HS-27A (cell line): Measurements from ENCODE around the gene HECA.
"Not testable (repeated sequence)": the region's sequence is repeated elsewhere in the genome, so short reads cannot be mapped to it uniquely, and the experiment has no call there.

Experiments used
- DNase-seq: peaks from one replicate; pipeline ENCODE4 v3.0.0-alpha.2; 2012; ENCODE audit warnings: low read depth, missing footprints

Gene HECA

DNA sequence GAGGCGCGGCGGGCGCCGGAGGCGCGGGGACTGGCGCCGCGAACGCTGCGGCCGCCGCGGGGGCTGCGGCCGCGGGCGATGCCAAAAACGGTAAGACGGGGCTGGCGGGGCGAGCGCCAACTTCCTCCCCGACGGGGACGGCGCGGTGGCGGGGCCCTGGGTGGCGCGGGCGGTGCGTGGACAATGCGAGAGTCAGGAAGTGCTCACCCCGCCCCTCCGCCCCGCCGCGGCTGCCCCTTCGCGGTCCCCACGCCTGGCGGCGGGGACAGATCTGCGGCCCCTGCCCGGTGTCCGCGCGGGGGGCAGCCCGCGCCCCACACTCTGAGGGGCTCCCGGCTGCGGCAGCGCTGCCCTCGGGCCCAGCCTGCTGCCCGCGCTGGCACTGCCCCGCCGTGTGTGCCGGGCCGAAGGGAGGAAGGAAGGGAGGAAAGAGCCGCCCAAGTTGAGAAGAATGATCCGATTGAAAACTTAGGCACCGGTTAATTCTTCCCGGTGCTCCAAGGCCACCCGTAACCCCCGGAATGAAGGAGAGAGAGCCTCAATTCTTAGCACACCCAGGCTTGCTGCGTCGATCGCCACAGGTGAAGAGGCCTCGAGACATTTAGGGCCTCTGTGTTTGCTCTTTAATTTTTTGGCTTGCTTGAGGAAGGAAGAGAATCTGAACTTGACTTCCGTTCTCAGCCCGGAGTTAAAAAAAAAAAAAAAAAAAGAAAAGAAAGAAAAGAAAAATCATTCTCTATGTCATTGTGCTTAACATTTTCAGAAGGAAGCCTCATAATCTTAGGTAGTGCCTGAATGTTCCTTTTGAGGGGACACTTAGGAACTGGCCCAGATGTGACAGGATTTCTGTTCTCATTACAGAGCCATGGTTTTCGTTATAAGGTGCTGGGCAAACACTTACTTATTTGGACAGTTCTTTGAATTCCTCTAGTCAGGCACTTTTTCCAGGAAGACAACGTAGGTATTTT is 982 bp downstream of the HECA start:
- DNase-seq = no peak

DNA sequence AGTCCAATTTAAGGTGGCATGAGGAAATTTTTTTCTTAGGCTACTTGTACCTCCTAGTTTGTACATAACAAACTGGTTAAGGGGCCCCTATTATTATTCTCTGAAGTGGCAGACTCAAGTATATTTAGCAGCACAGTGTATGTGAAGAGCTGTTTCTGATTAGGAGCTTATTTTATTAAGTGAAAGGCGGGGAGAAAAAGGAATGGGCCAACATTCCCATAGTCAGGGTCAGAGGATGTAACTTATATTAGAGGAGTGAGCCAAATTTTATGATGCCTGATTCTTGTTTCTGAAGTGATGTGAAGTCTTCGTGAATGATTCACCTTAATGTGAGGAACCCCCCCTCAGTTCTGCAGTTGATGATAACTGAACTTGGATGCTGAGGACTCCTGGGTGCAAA is 2.8 kb downstream of the HECA start:
- DNase-seq = no peak

DNA sequence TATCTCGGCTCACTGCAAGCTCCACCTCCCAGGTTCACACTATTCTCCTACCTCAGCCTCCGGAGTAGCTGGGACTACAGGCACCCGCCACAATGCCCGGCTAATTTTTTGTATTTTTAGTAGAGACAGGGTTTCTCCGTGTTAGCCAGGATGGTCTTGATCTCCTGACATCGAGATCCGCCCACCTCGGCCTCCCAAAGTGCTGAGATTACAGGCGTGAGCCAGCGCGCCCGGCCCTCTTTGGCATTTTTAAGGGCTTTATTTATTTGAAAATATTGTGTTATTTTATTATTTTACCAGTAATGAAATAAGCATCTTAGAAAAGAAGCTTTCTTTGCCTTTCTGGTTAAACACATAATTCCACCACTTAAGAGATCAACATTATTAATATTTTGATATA is 6.0 kb downstream of the HECA start:
- DNase-seq = not testable (repeated sequence)

DNA sequence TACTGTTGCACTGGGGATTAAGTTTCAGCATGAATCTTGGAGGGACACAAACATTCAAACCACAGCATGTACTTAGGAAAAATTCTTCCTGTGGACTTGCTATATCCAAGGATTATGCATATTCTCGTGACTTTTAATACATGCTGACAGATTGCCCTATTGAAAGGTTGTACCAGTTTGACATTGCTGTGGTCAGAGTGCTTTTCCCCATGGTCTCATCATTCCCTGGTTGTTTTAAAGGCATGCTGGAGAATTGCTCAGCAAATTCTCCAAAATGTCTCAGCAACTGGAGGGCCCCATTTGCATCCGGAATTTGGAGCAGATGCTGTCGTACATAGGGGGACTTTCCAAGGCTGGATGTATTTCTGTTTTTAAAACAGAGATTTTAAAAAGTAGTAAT is 7.4 kb downstream of the HECA start:
- DNase-seq = no peak

DNA sequence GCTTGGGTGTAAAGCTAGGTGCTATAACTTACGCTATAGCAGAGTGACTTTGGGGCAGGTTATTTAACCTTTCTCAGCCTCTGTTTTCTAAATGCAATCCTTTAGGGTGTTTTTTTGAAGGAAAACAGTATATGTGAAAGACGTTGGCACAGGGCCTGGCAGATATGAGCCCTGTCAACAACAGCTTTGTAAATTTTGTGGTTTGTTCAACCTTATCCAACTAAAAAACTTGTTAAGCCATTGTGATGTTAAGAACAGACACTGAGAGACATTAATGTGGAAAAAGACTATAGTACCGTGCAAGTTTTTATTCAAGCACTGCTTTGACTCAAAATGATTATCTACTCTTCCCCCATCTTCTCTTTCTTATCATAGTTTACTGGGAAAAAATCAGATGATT is 8.2 kb downstream of the HECA start:
- no peak for DNase-seq

DNA sequence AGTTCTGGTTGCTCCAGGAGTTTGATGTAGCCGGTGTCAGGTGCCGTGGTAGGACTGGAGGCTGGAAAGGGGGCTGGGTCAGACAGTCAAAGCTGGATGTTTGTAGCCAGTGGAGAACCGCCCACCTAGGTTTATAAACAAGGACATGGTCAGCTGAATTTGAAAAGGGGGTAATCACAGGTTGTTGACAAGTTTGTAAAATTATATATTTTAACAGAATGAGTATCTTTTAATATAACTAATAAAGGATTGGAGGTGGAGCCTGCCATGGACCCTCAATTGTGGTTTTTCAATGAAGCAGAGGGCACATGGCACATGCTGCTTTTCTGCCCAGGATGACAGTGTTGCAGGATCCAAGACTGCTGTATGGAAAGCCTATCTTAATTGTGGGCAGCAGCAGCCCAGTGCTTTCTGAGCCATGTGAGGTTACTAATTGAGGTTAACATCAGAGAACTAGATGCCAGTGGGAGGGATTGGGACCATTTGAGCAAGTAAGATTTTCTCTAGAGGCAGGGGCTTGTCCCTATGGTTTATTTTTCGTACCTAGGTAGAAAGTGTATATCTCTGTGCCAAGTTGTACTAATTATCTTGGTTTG is 9.7 kb downstream of the HECA start:
- DNase-seq = no peak

DNA sequence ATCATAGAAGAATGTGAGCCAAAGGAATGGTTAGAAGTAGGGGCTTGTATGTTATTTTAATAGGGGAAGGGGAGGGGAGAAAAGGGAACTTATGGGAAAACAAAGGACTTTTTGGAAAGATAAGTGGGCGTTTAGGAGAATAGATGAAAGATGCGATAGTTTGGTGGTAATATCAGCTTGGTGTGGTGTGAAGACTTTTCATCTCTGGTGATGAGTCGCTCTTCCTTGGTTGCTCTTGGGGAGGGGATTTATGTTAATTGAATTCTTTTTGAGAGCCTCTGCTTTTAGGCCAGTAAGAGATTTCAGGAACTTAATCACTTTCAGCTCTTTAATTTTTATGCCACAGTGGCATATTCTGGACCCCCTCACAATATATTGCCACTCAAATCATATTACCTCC is 10.8 kb downstream of the HECA start:
- no peak for DNase-seq

DNA sequence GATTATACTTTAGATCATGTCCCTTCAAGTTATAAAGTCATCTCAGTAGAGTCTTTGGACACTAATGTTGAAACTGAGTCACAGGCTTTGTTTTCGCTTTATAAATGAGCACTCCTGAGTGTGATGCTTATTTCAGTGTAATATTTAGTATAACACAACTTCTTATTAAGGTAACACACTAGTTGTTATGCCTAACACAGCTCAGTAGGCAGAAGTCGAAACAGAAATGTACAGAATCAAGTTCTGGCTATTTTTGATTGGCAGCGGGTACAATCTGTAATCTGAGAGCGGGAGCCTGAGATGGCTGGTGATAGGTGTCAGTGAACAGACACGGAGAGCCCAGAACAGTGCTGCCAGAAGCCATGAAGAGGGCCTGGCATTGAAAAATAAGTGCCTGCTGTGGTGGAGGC is 11.4 kb downstream of the HECA start:
- no peak for DNase-seq

DNA sequence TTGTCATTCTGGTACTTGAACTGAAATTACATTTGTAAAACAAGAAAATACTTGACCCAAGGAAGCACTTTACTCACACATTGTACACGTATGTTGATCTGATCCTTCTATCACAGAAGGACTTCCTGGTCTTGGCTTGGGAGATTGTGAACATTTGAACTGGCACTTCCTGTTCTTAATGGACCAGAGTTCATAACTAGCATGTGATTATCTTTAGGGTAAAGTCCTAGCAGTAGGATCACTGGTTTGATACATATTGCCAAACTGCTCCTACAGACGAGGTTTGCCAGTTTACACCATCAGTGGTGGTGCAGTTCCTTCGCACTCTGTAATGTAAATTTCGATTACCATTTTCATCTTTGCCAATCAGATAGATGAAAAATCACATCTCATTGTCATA is 12.7 kb downstream of the HECA start:
- DNase-seq = no peak

DNA sequence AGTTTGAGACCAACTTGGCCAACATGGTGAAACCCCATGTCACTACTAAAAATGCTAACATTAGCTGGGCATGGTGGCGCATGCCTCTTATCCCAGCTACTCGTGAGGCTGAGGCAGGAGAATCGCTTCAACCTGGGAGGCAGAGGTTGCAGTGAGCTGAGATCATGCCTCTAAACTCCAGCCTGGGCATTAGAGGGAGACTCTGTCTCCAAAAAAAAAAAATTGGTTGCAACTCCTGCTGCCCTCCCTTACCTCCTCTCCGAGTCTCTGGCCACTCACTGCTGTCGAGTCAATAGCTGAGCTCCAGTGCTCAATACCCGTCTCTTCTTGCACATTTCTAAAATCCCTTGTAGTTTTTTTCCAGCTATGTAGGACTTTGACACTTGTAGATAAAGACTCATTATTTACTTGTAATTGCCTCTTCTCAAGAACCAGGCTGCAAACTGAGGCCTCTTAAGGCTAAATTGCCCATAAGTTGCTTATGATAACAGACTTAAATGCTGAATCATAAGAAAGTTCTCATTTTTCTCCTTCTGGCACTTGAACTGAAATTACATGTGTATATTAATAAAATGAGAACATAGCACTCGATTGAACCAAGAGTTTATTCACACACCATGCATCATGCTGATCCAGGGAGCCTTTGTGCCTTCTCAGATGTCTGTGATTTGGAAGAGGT is 13.8 kb downstream of the HECA start:
- DNase-seq = no peak

DNA sequence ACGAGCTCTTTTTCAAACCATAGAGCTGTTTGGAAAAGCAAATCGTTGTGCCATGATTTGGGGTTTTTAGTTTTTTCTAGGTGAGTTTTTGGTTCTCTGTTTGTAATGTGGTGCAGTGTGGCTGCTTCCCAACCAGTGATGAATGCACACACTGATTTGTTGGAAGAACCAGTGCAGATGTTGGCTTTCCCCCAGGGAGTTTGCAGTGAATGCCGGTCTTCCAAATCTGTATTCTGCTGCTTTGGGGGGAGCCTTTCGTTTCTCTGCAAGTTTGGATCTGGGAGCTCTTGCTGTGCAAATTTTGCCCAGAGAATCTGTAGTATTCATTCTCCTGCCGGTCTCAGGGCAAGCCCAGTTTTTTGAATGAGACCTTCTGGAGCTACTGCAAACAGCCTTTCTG is 14.5 kb downstream of the HECA start:
- no peak for DNase-seq

DNA sequence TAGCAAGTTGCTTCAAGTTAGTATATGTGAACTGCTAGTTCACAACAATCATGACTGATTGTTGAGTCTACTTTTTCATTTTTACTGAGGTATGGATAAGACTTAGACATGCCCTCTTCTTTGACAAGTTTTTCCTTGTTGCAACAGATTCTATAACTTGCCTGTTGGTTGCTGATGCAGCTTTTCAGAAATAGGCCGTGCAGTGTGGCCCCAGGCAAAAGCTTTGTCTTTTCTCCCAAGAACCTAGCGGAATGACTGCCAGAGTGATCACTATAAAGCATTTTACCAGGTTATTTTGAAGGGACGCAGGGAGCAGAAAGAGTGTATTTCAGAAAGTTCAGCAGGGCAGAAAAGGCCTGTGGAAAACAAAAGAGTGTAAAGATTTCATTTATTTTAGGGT is 16.0 kb downstream of the HECA start:
- no peak for DNase-seq

DNA sequence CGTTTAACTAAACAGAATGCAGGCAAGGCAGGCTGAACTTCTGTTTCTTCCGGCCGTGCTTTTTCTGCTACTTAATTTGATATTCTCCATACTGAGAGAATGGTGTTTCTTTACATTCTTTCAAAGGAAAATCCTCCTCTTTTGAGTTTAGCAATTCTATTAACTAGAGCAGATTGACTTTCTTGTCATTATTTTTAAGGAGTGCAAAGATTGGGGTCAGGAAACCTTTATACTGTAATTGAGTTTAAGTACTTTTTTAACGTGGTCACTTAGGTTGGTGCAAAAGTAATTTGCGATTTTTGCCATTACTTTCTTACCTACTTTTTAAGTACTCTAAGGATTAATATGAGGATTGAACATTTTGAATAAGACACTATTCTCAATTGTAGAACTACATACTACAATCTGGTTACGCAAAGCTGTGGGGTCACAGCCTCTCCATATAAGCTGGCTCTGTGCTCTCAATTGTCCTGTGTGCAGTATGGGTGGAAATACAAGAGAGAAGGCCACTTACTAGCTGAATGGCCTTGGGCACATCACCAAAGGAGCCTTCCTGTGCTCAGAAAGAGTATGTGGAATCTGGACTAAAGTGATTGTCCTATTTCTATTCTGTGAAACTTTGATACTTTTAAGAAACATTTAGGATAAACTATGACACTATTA is 16.7 kb downstream of the HECA start:
- no peak for DNase-seq

DNA sequence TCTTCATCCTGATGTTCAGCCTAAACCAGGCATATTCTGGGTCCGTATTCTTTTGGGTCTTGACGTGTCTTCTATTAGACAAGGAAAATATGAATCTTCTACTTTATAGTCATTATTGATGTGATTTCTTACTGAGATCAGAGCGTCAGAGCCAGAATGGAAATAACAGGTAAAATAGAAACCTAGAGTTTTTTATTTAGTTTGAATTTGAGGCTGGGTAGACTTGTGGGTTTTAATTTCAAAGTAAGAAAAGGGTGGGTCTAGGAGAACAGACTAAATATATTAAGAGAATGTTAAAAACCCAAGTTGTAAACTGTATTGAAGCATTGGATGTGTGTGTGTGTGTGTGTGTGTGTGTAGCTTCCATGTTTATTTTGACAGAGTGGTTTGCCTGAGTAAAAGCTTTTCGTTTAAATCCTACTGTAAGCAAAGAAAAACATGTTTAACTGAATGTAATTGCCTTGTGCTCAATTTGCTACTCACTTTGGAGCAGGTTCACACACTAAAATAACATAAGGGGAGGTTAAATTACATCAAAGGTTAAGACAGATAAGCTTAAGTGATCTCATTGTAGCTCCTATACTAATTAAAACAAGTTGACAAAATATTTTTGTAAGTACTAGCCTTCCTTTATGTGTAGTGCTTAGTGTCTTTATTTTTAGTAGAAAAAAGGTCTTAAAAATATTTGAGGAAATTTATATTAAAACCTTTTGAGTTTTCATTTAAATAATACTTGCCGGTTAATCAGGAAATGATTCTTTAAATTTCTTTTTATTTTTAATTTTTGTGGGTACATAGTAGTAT is 17.4 kb downstream of the HECA start:
- no peak for DNase-seq

DNA sequence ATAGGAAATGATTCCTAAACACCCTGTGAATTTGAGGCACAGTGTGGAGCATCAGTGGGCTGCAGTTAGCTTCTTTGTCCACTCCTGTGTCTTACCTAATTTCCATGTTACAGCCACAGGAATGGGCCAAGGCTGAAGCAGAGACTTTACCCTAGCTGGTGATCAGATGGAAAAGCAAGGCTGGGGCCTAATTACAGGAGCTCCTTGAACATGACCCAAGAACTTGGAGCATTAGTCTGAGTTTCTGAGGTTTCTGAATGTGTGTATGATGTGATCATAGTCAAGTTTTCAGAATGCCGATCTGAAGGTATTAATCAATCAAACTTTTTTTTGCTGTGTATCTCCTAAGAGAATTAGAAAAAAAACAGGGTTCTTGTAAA is 18.0 kb downstream of the HECA start:
- DNase-seq = no peak

DNA sequence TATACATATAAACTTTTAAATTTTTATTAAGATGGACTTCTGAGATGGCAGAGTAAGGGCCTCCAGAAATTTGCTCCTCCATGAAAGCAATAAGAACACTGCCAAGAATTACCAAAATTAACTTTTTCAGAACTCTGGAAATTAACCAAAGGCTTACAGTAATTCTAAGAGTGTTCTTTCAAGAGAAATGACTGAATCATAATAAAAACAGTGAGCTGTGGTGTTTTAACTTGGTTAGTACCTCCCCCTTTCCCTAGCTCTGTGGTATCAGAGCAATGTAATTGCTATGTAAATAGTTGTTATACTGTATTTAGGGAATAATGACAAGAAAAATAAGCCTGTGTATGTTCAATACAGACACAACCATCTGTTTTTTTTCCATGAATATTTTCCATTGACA is 19.0 kb downstream of the HECA start:
- no peak for DNase-seq

DNA sequence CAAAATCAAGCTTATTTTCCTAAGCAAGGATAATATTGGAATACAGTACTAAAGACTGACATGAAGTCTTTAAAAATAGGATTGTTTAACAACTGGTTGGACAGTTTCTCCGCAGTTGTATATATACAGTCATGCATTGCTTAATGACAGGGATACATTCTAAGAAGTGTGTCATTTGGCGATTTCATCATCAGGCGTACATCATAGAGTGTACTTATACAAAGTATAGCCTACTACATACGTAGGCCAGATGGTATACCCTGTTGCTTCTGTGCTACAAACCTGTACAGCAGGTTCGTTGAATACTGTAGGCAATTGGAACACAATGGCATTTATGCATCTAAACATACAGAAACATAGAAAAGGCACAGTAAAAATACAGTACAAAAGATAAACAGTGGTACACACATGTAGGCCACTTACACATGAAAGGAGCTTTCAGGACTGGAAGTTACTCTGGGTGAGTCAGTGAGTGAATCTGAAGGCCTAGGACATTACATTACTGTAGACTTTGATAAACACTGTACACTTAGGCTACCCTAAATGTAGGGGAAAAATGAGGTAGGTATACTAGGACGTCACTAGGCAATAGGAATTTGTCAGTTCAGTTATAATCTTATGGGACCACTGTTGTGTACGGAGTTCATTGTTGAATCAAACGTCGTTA is 20.1 kb downstream of the HECA start:
- DNase-seq = no peak

DNA sequence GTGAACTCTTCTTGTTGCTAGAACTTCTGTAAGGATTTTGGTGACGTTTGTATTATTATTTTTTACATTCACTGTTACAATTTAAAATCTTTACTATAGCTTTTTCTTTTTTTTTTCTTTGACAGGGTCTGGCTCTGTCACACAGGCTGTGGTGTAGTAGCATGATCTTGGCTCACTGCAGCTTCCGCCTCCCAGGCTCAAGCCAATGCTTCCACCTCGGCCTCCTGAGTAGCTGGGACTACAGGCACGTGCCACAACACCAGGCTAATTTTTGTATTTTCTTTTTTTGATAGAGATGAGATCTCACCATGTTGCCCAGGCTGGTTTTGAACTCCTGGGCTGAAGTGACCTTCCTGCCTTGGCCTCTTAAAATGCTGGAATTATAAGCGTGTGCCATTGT is 21.2 kb downstream of the HECA start:
- no peak for DNase-seq

DNA sequence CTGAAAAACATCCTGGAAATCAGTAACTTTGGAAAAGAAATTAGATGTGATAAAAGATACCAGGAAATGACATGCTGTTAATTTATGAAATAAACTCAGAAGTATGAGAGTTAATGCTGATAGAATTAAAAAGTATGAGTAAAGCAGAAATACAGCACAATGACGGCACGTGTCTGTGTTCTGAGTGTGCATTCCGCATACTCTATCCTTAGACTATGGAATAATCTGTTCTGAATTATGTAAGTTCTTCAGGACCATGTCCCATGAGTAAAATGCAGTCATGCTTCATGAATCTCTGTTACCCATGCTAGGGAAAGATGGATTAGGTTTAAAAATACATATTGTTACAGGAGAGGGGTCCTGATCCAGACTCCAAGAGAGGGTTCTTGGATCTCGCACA is 21.7 kb downstream of the HECA start:
- no peak for DNase-seq

DNA sequence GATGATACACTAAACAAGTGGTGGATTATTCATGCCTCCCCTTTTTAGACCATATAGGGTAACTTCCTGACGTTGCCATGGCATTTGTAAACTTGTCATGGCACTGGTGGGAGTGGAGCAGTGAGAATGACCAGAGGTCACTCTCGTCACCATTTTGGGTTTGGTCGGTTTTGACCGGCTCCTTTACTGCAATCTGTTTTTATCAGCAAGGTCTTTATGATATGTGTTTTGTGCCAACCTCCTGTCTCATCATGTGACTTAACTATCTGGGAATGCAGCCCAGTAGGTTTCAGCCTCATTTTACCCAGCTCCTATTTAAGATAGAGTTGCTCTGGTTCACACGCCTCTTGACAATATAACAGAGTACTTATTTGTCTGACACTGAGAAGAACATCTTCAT is 22.2 kb downstream of the HECA start:
- DNase-seq = not testable (repeated sequence)

DNA sequence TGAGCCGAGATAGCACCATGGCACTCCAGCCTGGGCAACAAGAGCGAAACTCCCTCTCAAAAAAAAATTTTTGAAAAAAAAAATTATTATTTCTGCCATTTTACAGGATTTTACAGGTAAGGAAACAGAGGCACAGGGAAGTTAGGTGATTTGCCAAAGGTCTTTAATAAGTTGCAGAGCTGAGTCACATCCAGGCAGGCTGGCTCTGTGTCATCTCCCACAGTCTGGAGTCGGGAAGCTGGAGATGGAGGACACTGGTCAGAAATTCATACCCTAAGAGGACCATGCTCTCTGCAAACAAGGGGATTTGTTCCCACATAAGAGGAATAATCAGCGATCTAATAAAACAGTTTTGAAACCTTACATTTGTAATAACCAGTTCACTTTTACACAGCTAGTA is 24.1 kb downstream of the HECA start:
- no peak for DNase-seq
